ENCODE results near the gene EIF4ENIF1. TPM values are rescaled to one million over a fixed set of nuclear protein-coding genes. Genes with fewer than 3 reads are reported as not detected.

Gene EIF4ENIF1
- total RNA-seq, 1 donor from 2014 or later, result 24.6 TPM

DNA sequence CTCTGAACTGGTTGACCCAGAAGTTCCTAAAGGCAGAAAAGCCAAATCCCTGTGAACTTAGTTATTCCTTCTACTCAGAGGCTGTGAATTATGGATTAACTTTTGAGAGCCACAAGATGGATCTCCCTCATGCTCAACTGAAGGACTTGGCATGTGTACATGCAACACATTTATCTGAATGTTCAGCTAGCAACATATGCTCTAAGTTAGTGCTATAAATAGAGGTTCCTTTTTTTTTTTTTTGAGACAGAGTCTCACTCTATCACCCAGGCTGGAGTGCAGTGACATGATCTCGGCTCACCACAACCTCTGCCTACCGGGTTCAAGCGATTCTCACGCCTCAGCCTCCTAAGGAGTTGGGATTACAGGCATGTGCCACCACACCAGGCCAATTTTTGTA lies 40.1 kb downstream of the EIF4ENIF1 start:
- no peak overlapping the region for H3K4me3 ChIP-seq
- no peak overlapping the region for H3K27ac ChIP-seq
- DNase-seq (ENCODE audit: extremely low spot score in 2 of 2), result no peak
- no peaks in the 10 kb centered on the region for H3K27me3 ChIP-seq
- H3K4me1 ChIP-seq, result no peaks in the 10 kb centered on the region
- intact Hi-C loops (cut with DNase I), result no loop called here
- peaks cover 0 to 58% of the 10 kb centered on the region in 2 donors for H3K36me3 ChIP-seq
- TF ChIP-seq POLR2AphosphoS5 (IDR thresholded peaks at IDR 0.05; ENCODE audit: insufficient read depth in 1 of 2, low read depth in 1 of 2), result no peak
- TF ChIP-seq POLR2A (IDR thresholded peaks at IDR 0.05), result no peak
- TF ChIP-seq, protein P1, sequence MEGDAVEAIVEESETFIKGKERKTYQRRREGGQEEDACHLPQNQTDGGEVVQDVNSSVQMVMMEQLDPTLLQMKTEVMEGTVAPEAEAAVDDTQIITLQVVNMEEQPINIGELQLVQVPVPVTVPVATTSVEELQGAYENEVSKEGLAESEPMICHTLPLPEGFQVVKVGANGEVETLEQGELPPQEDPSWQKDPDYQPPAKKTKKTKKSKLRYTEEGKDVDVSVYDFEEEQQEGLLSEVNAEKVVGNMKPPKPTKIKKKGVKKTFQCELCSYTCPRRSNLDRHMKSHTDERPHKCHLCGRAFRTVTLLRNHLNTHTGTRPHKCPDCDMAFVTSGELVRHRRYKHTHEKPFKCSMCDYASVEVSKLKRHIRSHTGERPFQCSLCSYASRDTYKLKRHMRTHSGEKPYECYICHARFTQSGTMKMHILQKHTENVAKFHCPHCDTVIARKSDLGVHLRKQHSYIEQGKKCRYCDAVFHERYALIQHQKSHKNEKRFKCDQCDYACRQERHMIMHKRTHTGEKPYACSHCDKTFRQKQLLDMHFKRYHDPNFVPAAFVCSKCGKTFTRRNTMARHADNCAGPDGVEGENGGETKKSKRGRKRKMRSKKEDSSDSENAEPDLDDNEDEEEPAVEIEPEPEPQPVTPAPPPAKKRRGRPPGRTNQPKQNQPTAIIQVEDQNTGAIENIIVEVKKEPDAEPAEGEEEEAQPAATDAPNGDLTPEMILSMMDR (IDR thresholded peaks at IDR 0.05), result no peak
- H3K9me3 ChIP-seq, result no peaks in the 10 kb centered on the region

DNA sequence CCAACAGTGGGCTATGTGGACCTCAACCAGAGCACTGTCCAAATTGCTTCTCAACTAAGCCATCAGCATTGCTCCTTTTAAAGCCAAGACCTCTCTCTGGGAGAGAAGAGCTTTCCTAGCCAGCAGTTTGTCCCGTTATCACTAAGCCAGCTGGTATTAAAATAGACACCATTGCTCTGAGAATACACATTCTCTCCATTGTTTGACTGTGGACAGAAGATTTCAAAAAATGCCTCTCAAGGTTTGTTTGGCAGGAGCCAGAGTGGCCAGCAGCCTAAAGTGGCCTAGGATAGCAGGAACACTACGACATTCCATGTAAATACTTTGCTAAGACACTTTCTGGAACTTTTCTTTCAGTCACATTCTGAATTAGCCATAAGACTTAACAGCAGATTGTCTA lies 41.3 kb downstream of the EIF4ENIF1 start:
- no peak overlapping the region for H3K27ac ChIP-seq
- no peak for TF ChIP-seq POLR2AphosphoS5 (IDR thresholded peaks at IDR 0.05; ENCODE audit: insufficient read depth in 1 of 2, low read depth in 1 of 2)
- peaks cover 0 to 60% of the 10 kb centered on the region in 2 donors for H3K36me3 ChIP-seq
- no peak for DNase-seq (ENCODE audit: extremely low spot score in 2 of 2)
- H3K4me3 ChIP-seq, result no peak overlapping the region
- H3K27me3 ChIP-seq, result no peaks in the 10 kb centered on the region
- intact Hi-C loops (cut with DNase I), result no loop called here
- no peaks in the 10 kb centered on the region for H3K9me3 ChIP-seq
- no peaks in the 10 kb centered on the region for H3K4me1 ChIP-seq

GRCh38 chr22:31447337-31447736 lies 42.3 kb downstream of the EIF4ENIF1 start:
- Histone ChIP-seq H3K27ac (no peak overlapping the region), H3K27me3 (no peaks in the 10 kb centered on the region), H3K4me1 (no peaks in the 10 kb centered on the region), H3K36me3 (peaks cover 0 to 67% of the 10 kb centered on the region in 2 donors), H3K9me3 (no peaks in the 10 kb centered on the region), H3K4me3 (no peak overlapping the region)
- intact Hi-C loops (cut with DNase I), result no loop called here
- no peak for DNase-seq (ENCODE audit: extremely low spot score in 2 of 2)
- TF ChIP-seq, protein P1 (IDR thresholded peaks at IDR 0.05), result no peak
- TF ChIP-seq POLR2A (IDR thresholded peaks at IDR 0.05) (no peak), POLR2AphosphoS5 (IDR thresholded peaks at IDR 0.05; ENCODE audit: insufficient read depth in 1 of 2, low read depth in 1 of 2) (no peak)

GRCh38 chr22:31446767-31447166 lies 42.9 kb downstream of the EIF4ENIF1 start:
- no peaks in the 10 kb centered on the region for H3K4me1 ChIP-seq
- no peaks in the 10 kb centered on the region for H3K27me3 ChIP-seq
- H3K27ac ChIP-seq, result no peak overlapping the region
- no peak overlapping the region for H3K4me3 ChIP-seq
- no peaks in the 10 kb centered on the region for H3K9me3 ChIP-seq
- intact Hi-C loops (cut with DNase I), result no loop called here
- no peak for TF ChIP-seq POLR2AphosphoS5 (IDR thresholded peaks at IDR 0.05; ENCODE audit: insufficient read depth in 1 of 2, low read depth in 1 of 2)
- DNase-seq (ENCODE audit: extremely low spot score in 2 of 2), result no peak
- peaks cover 0 to 73% of the 10 kb centered on the region in 2 donors for H3K36me3 ChIP-seq

GRCh38 chr22:31446208-31446607 lies 43.4 kb downstream of the EIF4ENIF1 start:
- Histone ChIP-seq H3K36me3 (peaks cover 0 to 77% of the 10 kb centered on the region in 2 donors), H3K4me3 (no peak overlapping the region), H3K27ac (no peak overlapping the region), H3K4me1 (no peaks in the 10 kb centered on the region), H3K27me3 (no peaks in the 10 kb centered on the region), H3K9me3 (no peaks in the 10 kb centered on the region)
- TF ChIP-seq POLR2AphosphoS5 (IDR thresholded peaks at IDR 0.05; ENCODE audit: insufficient read depth in 1 of 2, low read depth in 1 of 2), result no peak
- intact Hi-C loops (cut with DNase I), result no loop called here
- DNase-seq (ENCODE audit: extremely low spot score in 2 of 2), result no peak

GRCh38 chr22:31445642-31446041 lies 44.0 kb downstream of the EIF4ENIF1 start:
- no peak for DNase-seq (ENCODE audit: extremely low spot score in 2 of 2)
- Histone ChIP-seq H3K4me3 (no peak overlapping the region), H3K27me3 (no peaks in the 10 kb centered on the region), H3K9me3 (no peaks in the 10 kb centered on the region), H3K36me3 (peaks cover 0 to 83% of the 10 kb centered on the region in 2 donors), H3K4me1 (no peaks in the 10 kb centered on the region), H3K27ac (no peak overlapping the region)
- intact Hi-C loops (cut with DNase I), result no loop called here
- no peak for TF ChIP-seq POLR2AphosphoS5 (IDR thresholded peaks at IDR 0.05; ENCODE audit: insufficient read depth in 1 of 2, low read depth in 1 of 2)
- TF ChIP-seq, protein P1 (IDR thresholded peaks at IDR 0.05), result no peak
- TF ChIP-seq POLR2A (IDR thresholded peaks at IDR 0.05), result no peak
